ENCODE data around the gene NKAIN2.

Gene NKAIN2

GRCh38 chr6:124870611-124871459 lies 1067.2 kb downstream of the NKAIN2 start:
- FAIRE-seq, result peak; percentile 91

GRCh38 chr6:124872361-124873065 lies 1068.8 kb downstream of the NKAIN2 start:
- FAIRE-seq, result no peak

- FAIRE-seq, result no peak
Measured at GRCh38 chr6:124873066-124873410, 1069.4 kb downstream of the NKAIN2 start.

Data from G401.6 (cell line).